Sigmoid colon (tissue), 3 donors: ENCODE measurements around the gene CES5A.

Experiments
- CTCF ChIP-seq, 4 experiments: fragments of 450-650 bp in 3 of 4; fragments of 200-600 bp in 1 of 4; IDR thresholded peaks; one replicate each; pipeline ENCODE4 v1.5.1; 2016 to 2019; ENCODE audit warnings: antibody characterized with exemption in 4 of 4, mild to moderate bottlenecking in 3 of 4, moderate library complexity in 2 of 4
- POLR2A ChIP-seq, 2 donors: fragments of 450-650 bp; IDR thresholded peaks; one replicate each; pipeline ENCODE4 v1.6.1; 2016; ENCODE audit warnings: antibody characterized with exemption in 2 of 2, mild to moderate bottlenecking in 2 of 2, moderate library complexity in 2 of 2

DNA sequence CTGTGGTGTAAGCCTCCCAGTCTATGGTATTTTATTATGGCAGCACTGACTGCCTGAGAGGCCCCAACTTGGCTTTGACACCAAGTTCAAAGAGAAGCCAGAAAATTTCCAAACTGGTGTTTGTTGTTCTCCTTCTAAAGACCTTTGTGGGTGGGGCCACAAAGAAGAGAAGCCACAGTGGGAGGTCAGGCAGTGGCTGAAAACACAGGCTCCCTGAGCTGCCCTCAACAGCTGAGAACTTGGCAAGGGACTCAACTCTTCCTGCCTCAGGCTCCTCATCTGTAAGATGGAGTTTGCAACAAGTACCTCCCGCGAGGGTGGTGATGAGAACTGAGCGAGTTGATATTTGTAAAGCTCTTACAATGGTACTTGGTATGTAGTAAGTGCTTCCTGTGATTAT, 18.2 kb downstream of the CES5A start:
- TF ChIP-seq CTCF (IDR thresholded peaks at IDR 0.05): no peak
- no peak for TF ChIP-seq POLR2A (IDR thresholded peaks at IDR 0.05)
